Karpas-422 (cell line): ENCODE results near the gene CD84. TPM values are rescaled to one million over a fixed set of nuclear protein-coding genes. Genes with fewer than 3 reads are reported as not detected.
A peak's percentile ranks its signal among the peaks of the same experiment; 100 is the strongest.

Experiments used
- DNase-seq: peaks from one replicate; pipeline ENCODE4 v3.0.0-alpha.2; 2015
- H2AFZ ChIP-seq: fragments of 200-600 bp; sonication (generic); 2 replicates; pipeline ENCODE4 v1.6.1; 2014; ENCODE audit warnings: antibody characterized with exemption, low read length, mixed read lengths
- H3K27ac ChIP-seq: fragments of 200-600 bp; sonication (generic); 2 replicates; pipeline ENCODE4 v1.5.1; 2014; ENCODE audit warnings: mild to moderate bottlenecking, low read length, moderate library complexity
- H3K27me3 ChIP-seq: fragments of 200-600 bp; sonication (generic); 2 replicates; pipeline ENCODE4 v1.6.1; 2014; ENCODE audit warnings: low read length, mixed read lengths
- H3K36me3 ChIP-seq: fragments of 200-600 bp; sonication (generic); 2 replicates; pipeline ENCODE4 v1.6.1; 2014; ENCODE audit warnings: low read length, mixed read lengths; ENCODE audit not compliant: insufficient read depth
- H3K4me1 ChIP-seq: fragments of 200-600 bp; sonication (generic); 2 replicates; pipeline ENCODE4 v1.6.1; 2014; ENCODE audit warnings: mild to moderate bottlenecking, low read length, mixed read lengths
- H3K4me2 ChIP-seq: fragments of 200-600 bp; sonication (generic); 2 replicates; pipeline ENCODE4 v1.6.1; 2014; ENCODE audit warnings: low read length, low read depth, mild to moderate bottlenecking; ENCODE audit not compliant: poor library complexity, severe bottlenecking
- H3K4me3 ChIP-seq: fragments of 200-600 bp; sonication (generic); 2 replicates; pipeline ENCODE4 v1.5.1; 2014; ENCODE audit warnings: mild to moderate bottlenecking, antibody characterized with exemption, low read length, mixed read lengths
- H3K79me2 ChIP-seq: fragments of 200-600 bp; sonication (generic); 2 replicates; pipeline ENCODE4 v1.6.1; 2014; ENCODE audit warnings: mild to moderate bottlenecking, low read length, mixed read lengths
- H3K9ac ChIP-seq: fragments of 200-600 bp; sonication (generic); 2 replicates; pipeline ENCODE4 v1.6.0; 2014; ENCODE audit warnings: low read length
- H3K9me2 ChIP-seq: fragments of 200-600 bp; sonication (generic), shearing (Covaris generic); replicated peaks from 2 replicates; pipeline ENCODE4 v1.6.0; 2014; ENCODE audit warnings: mild to moderate bottlenecking, low read length, moderate library complexity; ENCODE audit not compliant: insufficient read depth
- H3K9me3 ChIP-seq: fragments of 300-700, 200-600 bp; sonication (generic); 2 replicates; pipeline ENCODE4 v1.6.1; 2014; ENCODE audit warnings: low read length, mixed read lengths
- H4K20me1 ChIP-seq: fragments of 200-600 bp; sonication (generic); 2 replicates; pipeline ENCODE4 v1.6.1; 2014; ENCODE audit warnings: mild to moderate bottlenecking, antibody characterized with exemption, low read length, low read depth; ENCODE audit not compliant: insufficient read depth
- total RNA-seq: library from RNA; depleted of rRNA; stranded (reverse); fragments of >200 nt; shearing (Covaris generic); gene quantifications from 2 replicates; pipeline ENCODE4 v1.2.3, GENCODE V29; 2014; ENCODE audit warnings: low replicate concordance

The CD84 gene
- total RNA-seq, 1 experiment from 2014 or later, result 29.4 TPM

DNA sequence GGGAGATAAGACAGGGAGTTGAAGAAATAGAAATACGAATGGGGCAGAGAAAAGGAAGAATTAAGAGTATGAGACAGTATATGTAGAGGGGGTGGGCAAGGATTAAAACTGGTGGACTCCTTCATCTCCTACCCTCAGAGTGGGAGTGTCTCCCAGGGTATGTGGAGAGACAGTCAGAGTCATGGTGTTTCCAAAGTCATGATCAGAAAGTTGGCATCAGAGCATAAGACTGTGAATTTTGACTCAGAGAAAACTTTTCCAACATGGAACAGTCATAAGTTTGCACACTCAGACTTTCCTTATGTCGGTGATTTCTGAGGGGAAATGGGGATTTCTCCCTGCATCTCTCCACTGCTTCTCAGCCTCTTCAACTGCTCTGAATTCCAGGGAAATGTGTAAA is 2.4 kb downstream of the CD84 start:
- Histone ChIP-seq H4K20me1 (no peaks in the 10 kb centered on the region), H3K27me3 (no peaks in the 10 kb centered on the region), H3K4me1 (peaks cover 58% of the 10 kb centered on the region), H3K79me2 (peaks cover 51% of the 10 kb centered on the region), H2AFZ (no peak overlapping the region), H3K36me3 (no peaks in the 10 kb centered on the region), H3K9me2 (no peaks in the 10 kb centered on the region), H3K4me2 (peak overlapping the region; percentile 83), H3K9me3 (no peaks in the 10 kb centered on the region), H3K4me3 (peak overlapping the region; percentile 66; the same call in 1 of the 2 replicates), H3K9ac (peak overlapping the region; percentile 72), H3K27ac (peak overlapping the region; percentile 80)
- no peak for DNase-seq

DNA sequence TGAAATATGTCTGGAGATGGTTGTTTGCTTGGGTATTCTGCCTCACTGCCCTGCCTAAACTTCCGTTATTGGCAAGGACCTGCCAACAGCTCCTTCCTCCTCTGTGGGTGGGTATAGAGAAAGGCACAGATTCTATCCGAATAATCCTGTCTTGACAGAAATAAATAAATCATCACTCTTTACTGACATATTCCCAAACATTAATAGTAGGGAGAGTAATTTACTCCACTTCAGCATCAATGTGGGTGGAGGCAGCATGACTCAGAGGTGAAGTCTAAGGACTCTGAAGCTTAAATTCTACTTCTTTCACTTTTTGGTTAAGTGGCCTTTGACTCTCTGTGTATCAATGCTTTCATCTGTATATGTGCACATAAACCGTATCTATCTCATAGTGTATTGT is 2.9 kb downstream of the CD84 start:
- H3K4me3 ChIP-seq, result peak overlapping the region; percentile 7; the same call in 1 of the 2 replicates
- H4K20me1 ChIP-seq, result no peaks in the 10 kb centered on the region
- no peak overlapping the region for H2AFZ ChIP-seq
- peak overlapping the region; percentile 80 for H3K27ac ChIP-seq
- peaks cover 51% of the 10 kb centered on the region for H3K79me2 ChIP-seq
- H3K4me2 ChIP-seq, result peak overlapping the region; percentile 83
- H3K27me3 ChIP-seq, result no peaks in the 10 kb centered on the region
- peaks cover 58% of the 10 kb centered on the region for H3K4me1 ChIP-seq
- H3K9me2 ChIP-seq, result no peaks in the 10 kb centered on the region
- 0 out of 2 replicates have a peak overlapping the region, but pooled peaks have one; percentile 72 for H3K9ac ChIP-seq
- H3K36me3 ChIP-seq, result no peaks in the 10 kb centered on the region
- no peak for DNase-seq
- no peaks in the 10 kb centered on the region for H3K9me3 ChIP-seq

DNA sequence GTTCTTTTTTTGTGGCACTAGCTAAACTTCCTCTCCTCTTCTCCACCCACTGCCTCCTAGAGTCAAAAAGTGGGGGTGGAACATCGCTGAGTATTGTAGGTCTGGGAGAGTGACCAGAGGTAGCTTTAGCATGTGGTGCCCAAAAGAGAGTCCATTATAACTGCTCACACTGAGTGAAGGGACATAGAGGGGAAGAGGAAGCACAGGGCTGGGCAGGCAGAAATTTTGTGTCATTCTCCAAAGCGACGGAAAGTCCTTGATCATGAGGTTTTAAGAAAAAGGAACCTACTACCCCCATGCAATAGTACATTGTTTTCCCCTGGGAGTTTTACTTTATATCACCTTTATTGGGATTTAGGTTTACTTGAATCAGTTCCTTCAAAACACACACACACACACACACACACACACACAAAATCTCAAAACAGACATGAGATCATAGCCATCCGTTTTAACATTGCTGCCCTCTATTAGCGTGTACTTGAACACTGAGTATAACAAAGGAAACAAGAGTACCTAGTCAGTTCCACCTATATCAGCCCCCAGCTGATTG is 4.1 kb downstream of the CD84 start:
- Histone ChIP-seq H3K4me3 (no peak overlapping the region), H3K4me2 (peak overlapping the region; percentile 29), H3K27me3 (no peaks in the 10 kb centered on the region), H3K79me2 (peaks cover 51% of the 10 kb centered on the region), H3K36me3 (no peaks in the 10 kb centered on the region), H3K9me3 (no peaks in the 10 kb centered on the region), H3K4me1 (peaks cover 65% of the 10 kb centered on the region), H3K27ac (peak overlapping the region; percentile 80; the same call in 1 of the 2 replicates), H2AFZ (no peak overlapping the region), H3K9me2 (no peaks in the 10 kb centered on the region), H4K20me1 (no peaks in the 10 kb centered on the region), H3K9ac (peak overlapping the region; percentile 7; the same call in 1 of the 2 replicates)
- no peak for DNase-seq

DNA sequence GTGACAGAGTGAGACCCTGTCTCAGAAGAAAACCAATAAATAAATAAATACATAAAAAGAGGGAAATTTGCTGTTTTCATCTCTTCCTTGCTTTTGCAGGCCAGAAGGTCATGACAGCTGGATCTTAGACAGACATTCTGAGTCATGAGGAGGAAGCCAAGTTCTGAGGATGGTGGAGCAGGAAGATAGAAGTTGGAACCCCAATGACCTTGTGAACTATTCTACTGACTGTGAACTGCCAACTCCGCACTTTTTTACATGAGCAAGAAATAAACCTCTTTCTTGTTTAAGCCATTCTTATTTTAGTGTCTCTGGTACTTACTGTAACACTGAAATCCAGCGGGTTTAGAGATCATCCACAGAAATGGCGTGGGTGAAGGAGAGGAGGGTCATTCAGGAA is 8.5 kb downstream of the CD84 start:
- Histone ChIP-seq H3K36me3 (no peaks in the 10 kb centered on the region), H3K9me2 (no peaks in the 10 kb centered on the region), H3K4me3 (no peak overlapping the region), H4K20me1 (no peaks in the 10 kb centered on the region), H2AFZ (no peak overlapping the region), H3K27me3 (no peaks in the 10 kb centered on the region), H3K9me3 (no peaks in the 10 kb centered on the region), H3K4me2 (no peak overlapping the region), H3K9ac (no peak overlapping the region), H3K4me1 (peaks cover 48% of the 10 kb centered on the region), H3K27ac (no peak overlapping the region), H3K79me2 (peaks cover 30% of the 10 kb centered on the region)
- DNase-seq, result no peak

DNA sequence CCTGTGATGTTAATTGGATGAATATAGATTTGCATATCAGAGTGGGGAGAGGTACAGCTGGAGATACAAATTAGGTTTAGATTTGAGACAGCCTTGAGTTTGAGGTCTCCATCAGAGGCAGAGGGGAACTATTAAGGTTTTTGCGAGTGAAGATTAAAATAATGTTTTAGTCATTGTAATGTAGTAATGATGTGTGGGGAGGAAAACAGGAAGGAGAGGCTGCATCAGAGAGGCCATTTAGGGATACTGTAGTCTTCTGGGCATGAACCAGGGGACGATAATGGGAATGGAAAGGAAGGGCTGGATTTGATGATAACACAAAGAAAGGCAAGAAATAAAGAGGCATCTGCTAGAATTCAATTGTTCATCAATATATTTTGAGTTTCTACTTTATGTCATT is 9.5 kb downstream of the CD84 start:
- Histone ChIP-seq H3K27me3 (no peaks in the 10 kb centered on the region), H3K36me3 (no peaks in the 10 kb centered on the region), H4K20me1 (no peaks in the 10 kb centered on the region), H3K27ac (peak overlapping the region; percentile 55), H3K4me3 (no peak overlapping the region), H3K4me1 (peaks cover 41% of the 10 kb centered on the region), H3K79me2 (peaks cover 25% of the 10 kb centered on the region), H3K4me2 (peak overlapping the region; percentile 22), H3K9me3 (no peaks in the 10 kb centered on the region), H3K9ac (no peak overlapping the region), H3K9me2 (no peaks in the 10 kb centered on the region), H2AFZ (no peak overlapping the region)
- DNase-seq, result no peak

DNA sequence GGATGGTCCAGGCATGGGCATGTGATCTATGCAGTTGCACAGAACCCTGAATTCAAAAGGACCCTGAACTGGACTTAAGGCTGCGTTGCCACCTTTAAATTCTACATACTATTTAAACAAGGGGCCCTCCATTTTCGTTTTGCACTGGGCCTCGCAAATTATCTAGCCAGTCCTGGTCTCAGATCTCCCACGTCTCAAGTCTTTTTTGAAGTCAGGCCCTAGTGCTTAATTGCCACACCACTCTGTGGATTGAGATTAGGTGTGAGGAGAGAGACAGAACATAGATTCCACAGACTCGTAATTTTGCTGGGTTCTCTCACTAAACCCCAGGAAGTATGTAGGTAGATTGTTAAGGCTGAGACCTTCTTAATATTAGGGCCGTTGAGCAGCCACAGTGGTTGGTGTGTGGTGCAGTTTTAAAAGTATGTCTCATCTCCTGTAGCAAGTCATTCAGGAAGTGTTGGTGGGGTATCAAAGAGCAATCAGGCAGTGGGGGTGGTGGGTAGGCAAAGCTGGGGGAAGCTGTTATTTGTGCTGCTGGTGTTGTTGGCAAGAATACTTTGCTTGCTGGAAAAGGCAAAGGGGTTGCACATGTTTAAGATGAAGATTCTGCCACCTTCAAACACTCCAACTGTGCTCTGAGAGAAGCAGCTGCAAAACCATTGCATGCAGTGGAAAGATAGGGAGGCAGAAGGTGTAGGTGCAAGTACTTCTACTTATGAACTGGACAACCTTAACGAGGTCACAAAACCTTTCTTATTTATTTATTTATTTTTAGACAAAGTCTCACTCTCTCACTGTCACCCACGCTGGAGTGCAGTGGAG is 11.2 kb downstream of the CD84 start:
- H3K4me2 ChIP-seq, result peak overlapping the region; percentile 6
- peak overlapping the region; percentile 4; the same call in 1 of the 2 replicates for H3K9ac ChIP-seq
- H4K20me1 ChIP-seq, result no peaks in the 10 kb centered on the region
- H3K4me3 ChIP-seq, result no peak overlapping the region
- H3K36me3 ChIP-seq, result peaks cover 10% of the 10 kb centered on the region
- H3K79me2 ChIP-seq, result peaks cover 14% of the 10 kb centered on the region
- peaks cover 39% of the 10 kb centered on the region for H3K4me1 ChIP-seq
- no peak for DNase-seq
- no peaks in the 10 kb centered on the region for H3K9me2 ChIP-seq
- H3K27ac ChIP-seq, result peak overlapping the region; percentile 55
- H3K27me3 ChIP-seq, result no peaks in the 10 kb centered on the region
- H2AFZ ChIP-seq, result 0 out of 2 replicates have a peak overlapping the region, but pooled peaks have one; percentile 5
- H3K9me3 ChIP-seq, result peaks cover 2% of the 10 kb centered on the region; the same call in 1 of the 2 replicates

DNA sequence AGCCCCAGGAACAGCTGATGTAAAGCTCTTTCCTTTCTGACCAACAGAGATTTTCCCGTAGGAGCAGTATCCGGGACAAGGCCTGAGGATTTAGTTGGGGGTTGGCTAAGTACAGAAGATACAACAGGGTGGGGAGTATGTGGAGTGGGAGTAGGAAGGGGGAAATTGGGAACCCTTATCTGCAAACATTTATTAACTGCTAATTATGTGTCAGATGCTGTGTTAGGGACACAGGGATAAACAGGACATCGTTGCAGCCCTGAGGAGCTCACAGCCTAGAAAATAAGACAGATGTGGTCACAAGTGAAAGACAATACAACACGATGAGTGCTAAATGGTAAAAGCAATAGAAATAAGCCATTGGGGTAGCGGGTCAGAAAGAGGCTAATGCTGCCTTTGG is 12.0 kb downstream of the CD84 start:
- Histone ChIP-seq H3K4me1 (peaks cover 39% of the 10 kb centered on the region), H2AFZ (no peak overlapping the region), H3K36me3 (peaks cover 13% of the 10 kb centered on the region), H3K4me2 (no peak overlapping the region), H3K27ac (peak overlapping the region; percentile 55; the same call in 1 of the 2 replicates), H3K27me3 (no peaks in the 10 kb centered on the region), H3K9me2 (no peaks in the 10 kb centered on the region), H3K9ac (no peak overlapping the region), H4K20me1 (no peaks in the 10 kb centered on the region), H3K9me3 (peaks cover 5% of the 10 kb centered on the region; the same call in 1 of the 2 replicates), H3K79me2 (peaks cover 7% of the 10 kb centered on the region), H3K4me3 (no peak overlapping the region)
- no peak for DNase-seq

DNA sequence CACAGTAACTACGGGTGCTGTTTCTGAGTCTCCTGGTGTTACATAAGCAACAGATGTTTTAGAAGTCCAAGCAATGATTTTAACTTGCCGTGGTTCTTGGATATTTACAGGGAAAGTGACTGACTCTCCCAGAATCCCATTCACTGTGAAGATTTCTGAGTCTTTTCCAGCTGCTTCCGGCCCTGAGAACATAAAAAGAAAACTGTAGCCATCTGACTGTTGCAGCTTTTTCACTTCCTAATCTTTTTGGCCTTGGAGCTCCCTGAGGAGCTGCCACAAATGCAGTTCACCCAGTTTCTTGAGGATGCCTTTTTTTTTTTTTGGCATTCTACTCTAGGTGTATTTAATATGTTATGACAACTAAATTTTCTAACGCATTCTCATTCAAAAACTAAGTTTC is 13.7 kb downstream of the CD84 start:
- H3K4me3 ChIP-seq, result no peak overlapping the region
- H3K4me1 ChIP-seq, result peaks cover 41% of the 10 kb centered on the region
- H3K27me3 ChIP-seq, result no peaks in the 10 kb centered on the region
- H3K9me2 ChIP-seq, result no peaks in the 10 kb centered on the region
- no peak overlapping the region for H3K4me2 ChIP-seq
- no peaks in the 10 kb centered on the region for H4K20me1 ChIP-seq
- H3K27ac ChIP-seq, result no peak overlapping the region
- no peak overlapping the region for H3K9ac ChIP-seq
- no peak overlapping the region for H2AFZ ChIP-seq
- peaks cover 13% of the 10 kb centered on the region for H3K79me2 ChIP-seq
- peaks cover 5% of the 10 kb centered on the region; the same call in 1 of the 2 replicates for H3K9me3 ChIP-seq
- DNase-seq, result no peak
- H3K36me3 ChIP-seq, result peaks cover 13% of the 10 kb centered on the region
